Glutamatergic neuron (in vitro differentiated cells): ENCODE data around the gene VPS45. TPM values are rescaled to one million over a fixed set of nuclear protein-coding genes. Genes with fewer than 3 reads are reported as not detected.
"Not testable (repeated sequence)": the region's sequence is repeated elsewhere in the genome, so short reads cannot be mapped to it uniquely, and the experiment has no call there.

Source experiments
- DNase-seq: peaks from one replicate; pipeline ENCODE4 v3.0.0; 2022
- H3K27ac Mint-ChIP-seq: one replicate; pipeline ENCODE4 v1.8.0; 2020; ENCODE audit warnings: mild to moderate bottlenecking, mixed read lengths, inconsistent platforms; ENCODE audit not compliant: unreplicated experiment
- H3K27me3 Mint-ChIP-seq: one replicate; pipeline ENCODE4 v1.8.0; 2020; ENCODE audit warnings: mild to moderate bottlenecking, moderate library complexity, mixed read lengths, inconsistent platforms; ENCODE audit not compliant: unreplicated experiment
- H3K36me3 Mint-ChIP-seq: one replicate; pipeline ENCODE4 v1.8.0; 2020; ENCODE audit warnings: mild to moderate bottlenecking, mixed read lengths, inconsistent platforms; ENCODE audit not compliant: unreplicated experiment
- H3K4me1 Mint-ChIP-seq: one replicate; pipeline ENCODE4 v1.8.0; 2020; ENCODE audit warnings: mild to moderate bottlenecking, low read depth, mixed read lengths, inconsistent platforms; ENCODE audit not compliant: unreplicated experiment
- H3K4me3 Mint-ChIP-seq: one replicate; pipeline ENCODE4 v1.8.0; 2020; ENCODE audit warnings: mild to moderate bottlenecking, mixed read lengths, inconsistent platforms; ENCODE audit not compliant: unreplicated experiment
- H3K9me3 Mint-ChIP-seq: one replicate; pipeline ENCODE4 v1.8.0; 2020; ENCODE audit warnings: mild to moderate bottlenecking, moderate library complexity, mixed read lengths, inconsistent platforms; ENCODE audit not compliant: unreplicated experiment
- CTCF ChIP-seq: fragments of 200-600 bp; sonication (generic); IDR thresholded peaks from one replicate; pipeline ENCODE4 v1.5.0; 2021; ENCODE audit not compliant: partially characterized antibody, unreplicated experiment
- total RNA-seq: library from RNA; stranded (reverse); fragmentation: NEBNext Ultra II Directional; extraction: Animal tissue kit (Norgen Biotek cat#: 25700); gene quantifications from one replicate; pipeline ENCODE4 v1.2.1, GENCODE V29; 2021; ENCODE audit not compliant: unreplicated experiment

Gene VPS45
- total RNA-seq, 1 donor from 2014 or later, result 60.0 TPM

GRCh38 chr1:150127868-150128267, 60.3 kb downstream of the VPS45 start:
- no peak for TF ChIP-seq CTCF
- Mint-ChIP-seq H3K36me3 (no peaks in the 10 kb centered on the region), H3K9me3 (no peaks in the 10 kb centered on the region), H3K4me1 (no peaks in the 10 kb centered on the region), H3K4me3 (no peak overlapping the region), H3K27ac (no peak overlapping the region), H3K27me3 (no peaks in the 10 kb centered on the region)
- no peak for DNase-seq

GRCh38 chr1:150132372-150132771, 64.8 kb downstream of the VPS45 start:
- no peak for DNase-seq
- Mint-ChIP-seq H3K27ac (no peak overlapping the region), H3K4me3 (no peak overlapping the region), H3K4me1 (no peaks in the 10 kb centered on the region), H3K27me3 (no peaks in the 10 kb centered on the region), H3K36me3 (no peaks in the 10 kb centered on the region), H3K9me3 (peaks cover 3% of the 10 kb centered on the region)
- no peak for TF ChIP-seq CTCF

GRCh38 chr1:150134537-150134936, 67.0 kb downstream of the VPS45 start:
- H3K27me3 Mint-ChIP-seq, result no peaks in the 10 kb centered on the region
- TF ChIP-seq CTCF, result no peak
- no peaks in the 10 kb centered on the region for H3K4me1 Mint-ChIP-seq
- H3K9me3 Mint-ChIP-seq, result peaks cover 3% of the 10 kb centered on the region
- no peak overlapping the region for H3K27ac Mint-ChIP-seq
- H3K4me3 Mint-ChIP-seq, result no peak overlapping the region
- no peaks in the 10 kb centered on the region for H3K36me3 Mint-ChIP-seq
- DNase-seq, result no peak

- not testable (repeated sequence) for H3K9me3 Mint-ChIP-seq, H3K4me1 Mint-ChIP-seq, H3K36me3 Mint-ChIP-seq, H3K27ac Mint-ChIP-seq, H3K4me3 Mint-ChIP-seq, H3K27me3 Mint-ChIP-seq, DNase-seq
Measured at GRCh38 chr1:150135400-150135799, 67.8 kb downstream of the VPS45 start.

GRCh38 chr1:150138044-150138443, 70.5 kb downstream of the VPS45 start:
- TF ChIP-seq CTCF, result no peak
- H3K4me1 Mint-ChIP-seq, result no peaks in the 10 kb centered on the region
- H3K27me3 Mint-ChIP-seq, result no peaks in the 10 kb centered on the region
- H3K4me3 Mint-ChIP-seq, result no peak overlapping the region
- no peak overlapping the region for H3K27ac Mint-ChIP-seq
- DNase-seq, result no peak
- peaks cover 3% of the 10 kb centered on the region for H3K9me3 Mint-ChIP-seq
- no peaks in the 10 kb centered on the region for H3K36me3 Mint-ChIP-seq

GRCh38 chr1:150141452-150141851, 73.9 kb downstream of the VPS45 start:
- TF ChIP-seq CTCF, result no peak
- Mint-ChIP-seq H3K27ac (no peak overlapping the region), H3K4me3 (no peak overlapping the region), H3K9me3 (peaks cover 3% of the 10 kb centered on the region), H3K36me3 (no peaks in the 10 kb centered on the region), H3K4me1 (no peaks in the 10 kb centered on the region), H3K27me3 (peaks cover 2% of the 10 kb centered on the region)
- no peak for DNase-seq
